ENCODE measurements around the gene CYP8B1. TPM values are rescaled to one million over a fixed set of nuclear protein-coding genes. Genes with fewer than 3 reads are reported as not detected.

Gene CYP8B1
- total and polyA plus RNA-seq, 9 of the 15 experiments (the other 6 are each of a cell fraction or from before 2014, with no cell fraction given), result 0.04 TPM; not detected in 8

DNA sequence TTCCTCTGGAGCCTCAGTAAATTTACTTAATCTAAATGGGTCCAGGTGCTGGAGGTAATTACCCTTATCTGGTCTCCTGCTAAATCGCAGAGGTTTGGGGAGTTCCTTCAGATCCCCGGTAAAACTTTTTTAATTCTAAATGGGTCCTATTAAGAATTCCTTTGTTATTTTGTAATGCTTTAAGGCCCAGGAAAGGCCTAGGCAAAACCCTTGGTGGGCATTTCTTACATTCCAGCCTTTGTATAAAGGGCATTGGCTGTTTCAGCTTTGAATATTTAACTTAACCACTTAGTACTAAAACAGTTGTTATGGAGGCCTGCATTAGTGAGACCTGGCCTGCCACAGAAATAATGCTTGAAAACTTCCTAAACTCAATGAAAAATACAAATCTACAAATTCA is 15.4 kb upstream of the CYP8B1 start:
- TF ChIP-seq ZNF766 (CRISPR knock-in tag; conservative IDR thresholded peaks at IDR 0.05), result no peak
- TF ChIP-seq JUNB (CRISPR knock-in tag; conservative IDR thresholded peaks at IDR 0.05), result no peak
- TF ChIP-seq, protein P1, sequence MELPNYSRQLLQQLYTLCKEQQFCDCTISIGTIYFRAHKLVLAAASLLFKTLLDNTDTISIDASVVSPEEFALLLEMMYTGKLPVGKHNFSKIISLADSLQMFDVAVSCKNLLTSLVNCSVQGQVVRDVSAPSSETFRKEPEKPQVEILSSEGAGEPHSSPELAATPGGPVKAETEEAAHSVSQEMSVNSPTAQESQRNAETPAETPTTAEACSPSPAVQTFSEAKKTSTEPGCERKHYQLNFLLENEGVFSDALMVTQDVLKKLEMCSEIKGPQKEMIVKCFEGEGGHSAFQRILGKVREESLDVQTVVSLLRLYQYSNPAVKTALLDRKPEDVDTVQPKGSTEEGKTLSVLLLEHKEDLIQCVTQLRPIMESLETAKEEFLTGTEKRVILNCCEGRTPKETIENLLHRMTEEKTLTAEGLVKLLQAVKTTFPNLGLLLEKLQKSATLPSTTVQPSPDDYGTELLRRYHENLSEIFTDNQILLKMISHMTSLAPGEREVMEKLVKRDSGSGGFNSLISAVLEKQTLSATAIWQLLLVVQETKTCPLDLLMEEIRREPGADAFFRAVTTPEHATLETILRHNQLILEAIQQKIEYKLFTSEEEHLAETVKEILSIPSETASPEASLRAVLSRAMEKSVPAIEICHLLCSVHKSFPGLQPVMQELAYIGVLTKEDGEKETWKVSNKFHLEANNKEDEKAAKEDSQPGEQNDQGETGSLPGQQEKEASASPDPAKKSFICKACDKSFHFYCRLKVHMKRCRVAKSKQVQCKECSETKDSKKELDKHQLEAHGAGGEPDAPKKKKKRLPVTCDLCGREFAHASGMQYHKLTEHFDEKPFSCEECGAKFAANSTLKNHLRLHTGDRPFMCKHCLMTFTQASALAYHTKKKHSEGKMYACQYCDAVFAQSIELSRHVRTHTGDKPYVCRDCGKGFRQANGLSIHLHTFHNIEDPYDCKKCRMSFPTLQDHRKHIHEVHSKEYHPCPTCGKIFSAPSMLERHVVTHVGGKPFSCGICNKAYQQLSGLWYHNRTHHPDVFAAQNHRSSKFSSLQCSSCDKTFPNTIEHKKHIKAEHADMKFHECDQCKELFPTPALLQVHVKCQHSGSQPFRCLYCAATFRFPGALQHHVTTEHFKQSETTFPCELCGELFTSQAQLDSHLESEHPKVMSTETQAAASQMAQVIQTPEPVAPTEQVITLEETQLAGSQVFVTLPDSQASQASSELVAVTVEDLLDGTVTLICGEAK (IDR thresholded peaks at IDR 0.05), result no peak
- TF ChIP-seq, protein P1 (CRISPR knock-in tag; IDR thresholded peaks at IDR 0.05), result no peak
- TF ChIP-seq, protein P2, sequence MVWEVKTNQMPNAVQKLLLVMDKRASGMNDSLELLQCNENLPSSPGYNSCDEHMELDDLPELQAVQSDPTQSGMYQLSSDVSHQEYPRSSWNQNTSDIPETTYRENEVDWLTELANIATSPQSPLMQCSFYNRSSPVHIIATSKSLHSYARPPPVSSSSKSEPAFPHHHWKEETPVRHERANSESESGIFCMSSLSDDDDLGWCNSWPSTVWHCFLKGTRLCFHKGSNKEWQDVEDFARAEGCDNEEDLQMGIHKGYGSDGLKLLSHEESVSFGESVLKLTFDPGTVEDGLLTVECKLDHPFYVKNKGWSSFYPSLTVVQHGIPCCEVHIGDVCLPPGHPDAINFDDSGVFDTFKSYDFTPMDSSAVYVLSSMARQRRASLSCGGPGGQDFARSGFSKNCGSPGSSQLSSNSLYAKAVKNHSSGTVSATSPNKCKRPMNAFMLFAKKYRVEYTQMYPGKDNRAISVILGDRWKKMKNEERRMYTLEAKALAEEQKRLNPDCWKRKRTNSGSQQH (CRISPR knock-in tag; IDR thresholded peaks at IDR 0.05), result no peak
- no peak for TF ChIP-seq HES1 (IDR thresholded peaks at IDR 0.05; ENCODE audit: low read depth)
- no peak for TF ChIP-seq PYGO2 (tag; IDR thresholded peaks at IDR 0.05)
- no peak for TF ChIP-seq LARP7 (IDR thresholded peaks at IDR 0.05)
- no peak for TF ChIP-seq ZNF347 (CRISPR knock-in tag; IDR thresholded peaks at IDR 0.05; ENCODE audit: low read depth)
- H3K27me3 ChIP-seq (ENCODE audit: control insufficient read depth in 2 of 2, insufficient read depth in 2 of 2, low read length in 2 of 2), result peaks cover 0 to 6% of the 10 kb centered on the region in 2 experiments; a peak in 1 of 5 replicates
- POLR2A ChIA-PET, result no interaction called here

More for the DNA sequence above, 15.4 kb upstream of the CYP8B1 start:
- CTCF ChIA-PET (ENCODE audit: low intra/inter-chr PET ratio), result no interaction called here
- Histone ChIP-seq H3K27ac (ENCODE audit: extremely low read depth, low read depth, low read length) (no peak overlapping the region), H3K4me1 (replicated peaks in 1 of 2; ENCODE audit: control insufficient read depth in 2 of 2, insufficient read depth in 2 of 2, low read length in 2 of 2) (peaks cover 0 to 4% of the 10 kb centered on the region in 2 experiments; a peak in 1 of 5 replicates), H2AFZ (ENCODE audit: low read depth, low read length) (no peak overlapping the region), H3K4me3 (no peak overlapping the region), H3K9ac (ENCODE audit: insufficient read depth in 1 of 2, low read depth in 2 of 2, low read length in 2 of 2) (no peak overlapping the region), H3K79me2 (ENCODE audit: control insufficient read depth, insufficient read depth, low read length) (no peaks in the 10 kb centered on the region), H3K9me3 (replicated peaks; ENCODE audit: control insufficient read depth, insufficient read depth, low read depth, low read length) (no peaks in the 10 kb centered on the region), H4K20me1 (replicated peaks; ENCODE audit: control insufficient read depth, insufficient read depth, low read length) (no peaks in the 10 kb centered on the region), H3K9me1 (ENCODE audit: control insufficient read depth, insufficient read depth, low read length) (no peaks in the 10 kb centered on the region), H3K4me2 (ENCODE audit: insufficient read depth, low read length) (no peak overlapping the region), H3K36me3 (ENCODE audit: control insufficient read depth, insufficient read depth, low read length) (no peaks in the 10 kb centered on the region)
- in situ Hi-C loops (cut with MboI), result no loop called here
- WGBS (ENCODE audit: insufficient coverage, low coverage, missing lambda C conversion rate), result 22% methylated on average over 2 of the region's 2 CpGs
- DNase-seq (ENCODE audit: extremely low read depth in 1 of 4, low spot score in 3 of 4) (no peak), ATAC-seq (no peak), FAIRE-seq (no peak)
- intact Hi-C loops (cut with micrococcal nuclease), result no loop called here
- BruUV-seq (replicated peaks), result no TSS peak

All from K562 (cell line).